ENCODE data around the gene KDR.

KDR gene

GRCh38 chr4:55030589-55030988 is 94.8 kb downstream of the KDR start:
- TF ChIP-seq JUND (IDR thresholded peaks at IDR 0.05; ENCODE audit: low read depth) = no peak
- in situ Hi-C loops (cut with HindIII; ENCODE audit: low pct_unique_long_range_greater_than_20kb, low sequenced_read_pairs) = no loop called here
- DNase-seq (ENCODE audit: low read depth in 1 of 2, low spot score in 1 of 2) = no peak

- DNase-seq (ENCODE audit: low read depth in 1 of 2, low spot score in 1 of 2) = no peak
- no peak for TF ChIP-seq JUND (IDR thresholded peaks at IDR 0.05; ENCODE audit: low read depth)
- in situ Hi-C loops (cut with HindIII; ENCODE audit: low pct_unique_long_range_greater_than_20kb, low sequenced_read_pairs) = no loop called here
Observed at GRCh38 chr4:55029821-55030503, 95.4 kb downstream of the KDR start.

GRCh38 chr4:55029321-55029720 is 96.1 kb downstream of the KDR start:
- in situ Hi-C loops (cut with HindIII; ENCODE audit: low pct_unique_long_range_greater_than_20kb, low sequenced_read_pairs) = no loop called here
- DNase-seq (ENCODE audit: low read depth in 1 of 2, low spot score in 1 of 2) = no peak
- TF ChIP-seq JUND (IDR thresholded peaks at IDR 0.05; ENCODE audit: low read depth) = no peak
